HEK293 (cell line): ENCODE measurements around the gene PIGO.

Experiments
- GLIS1 ChIP-seq: fragments of 450-650 bp; formaldehyde crosslinking; IDR thresholded peaks from 2 replicates; pipeline ENCODE4 v1.5.1; 2016; ENCODE audit warnings: missing biosample characterization, missing genetic modification characterization
- GLIS2 ChIP-seq: fragments of 450-650 bp; formaldehyde crosslinking; IDR thresholded peaks from 2 replicates; pipeline ENCODE4 v1.5.1; 2016; ENCODE audit warnings: missing biosample characterization, missing genetic modification characterization
- HIC1 ChIP-seq: fragments of 450-650 bp; formaldehyde crosslinking; IDR thresholded peaks from 2 replicates; pipeline ENCODE4 v1.5.1; 2016; ENCODE audit warnings: missing biosample characterization, missing genetic modification characterization
- IKZF3 ChIP-seq: fragments of 450-650 bp; IDR thresholded peaks from 2 replicates; pipeline ENCODE4 v1.5.0; 2018; ENCODE audit warnings: missing biosample characterization, mild to moderate bottlenecking, missing genetic modification characterization, moderate library complexity
- KLF16 ChIP-seq: fragments of 450-650 bp; formaldehyde crosslinking; IDR thresholded peaks from 2 replicates; pipeline ENCODE4 v1.5.1; 2017; ENCODE audit warnings: missing biosample characterization, missing genetic modification characterization
- MZF1 ChIP-seq: fragments of 450-650 bp; formaldehyde crosslinking; IDR thresholded peaks from 2 replicates; pipeline ENCODE4 v1.5.1; 2017; ENCODE audit warnings: missing biosample characterization, missing genetic modification characterization, borderline replicate concordance
- REST ChIP-seq: fragments of 450-650 bp; formaldehyde crosslinking; IDR thresholded peaks from 2 replicates; pipeline ENCODE4 v1.5.1; 2016; ENCODE audit warnings: missing biosample characterization, missing genetic modification characterization
- TRIM28 ChIP-seq: IDR thresholded peaks from 2 replicates; pipeline ENCODE4 v1.6.1; 2011; ENCODE audit warnings: low read length, control low read depth, borderline replicate concordance
- ZBTB1 ChIP-seq: fragments of 450-650 bp; formaldehyde crosslinking; IDR thresholded peaks from 2 replicates; pipeline ENCODE4 v1.5.1; 2016; ENCODE audit warnings: missing biosample characterization, missing genetic modification characterization
- ZBTB20 ChIP-seq: fragments of 450-650 bp; formaldehyde crosslinking; IDR thresholded peaks from 2 replicates; pipeline ENCODE4 v1.5.1; 2016; ENCODE audit warnings: missing biosample characterization, missing genetic modification characterization
- ZBTB48 ChIP-seq: fragments of 450-650 bp; formaldehyde crosslinking; IDR thresholded peaks from 2 replicates; pipeline ENCODE4 v1.5.1; 2016; ENCODE audit warnings: missing biosample characterization, missing genetic modification characterization
- ZEB2 ChIP-seq: fragments of 450-650 bp; formaldehyde crosslinking; IDR thresholded peaks from 2 replicates; pipeline ENCODE4 v1.5.1; 2016; ENCODE audit warnings: missing biosample characterization, missing genetic modification characterization
- ZFHX2 ChIP-seq: fragments of 450-650 bp; formaldehyde crosslinking; conservative IDR thresholded peaks from 2 replicates; pipeline ENCODE4 v1.5.1; 2016; ENCODE audit warnings: missing biosample characterization, missing genetic modification characterization
- ZNF140 ChIP-seq: fragments of 450-650 bp; formaldehyde crosslinking; IDR thresholded peaks from 2 replicates; pipeline ENCODE4 v1.5.1; 2016; ENCODE audit warnings: missing biosample characterization, missing genetic modification characterization
- ZNF18 ChIP-seq: fragments of 450-650 bp; formaldehyde crosslinking; IDR thresholded peaks from 2 replicates; pipeline ENCODE4 v1.5.1; 2016; ENCODE audit warnings: missing biosample characterization, missing genetic modification characterization
- ZNF341 ChIP-seq: fragments of 450-650 bp; formaldehyde crosslinking; IDR thresholded peaks from 2 replicates; pipeline ENCODE4; 2016; ENCODE audit warnings: low read depth, missing biosample characterization, missing genetic modification characterization
- ZNF473 ChIP-seq: fragments of 450-650 bp; formaldehyde crosslinking; IDR thresholded peaks from 2 replicates; pipeline ENCODE4 v1.5.1; 2017; ENCODE audit warnings: missing biosample characterization, missing genetic modification characterization
- ZNF530 ChIP-seq: fragments of 450-650 bp; formaldehyde crosslinking; IDR thresholded peaks from 2 replicates; pipeline ENCODE4 v1.5.1; 2016; ENCODE audit warnings: low read depth, missing biosample characterization, missing genetic modification characterization
- ZNF585B ChIP-seq: fragments of 450-650 bp; formaldehyde crosslinking; IDR thresholded peaks from 2 replicates; pipeline ENCODE4 v1.5.1; 2016; ENCODE audit warnings: missing biosample characterization, missing genetic modification characterization
- ZNF600 ChIP-seq: fragments of 450-650 bp; formaldehyde crosslinking; IDR thresholded peaks from 2 replicates; pipeline ENCODE4 v1.5.1; 2016; ENCODE audit warnings: missing biosample characterization, missing genetic modification characterization
- ZNF610 ChIP-seq: fragments of 450-650 bp; formaldehyde crosslinking; IDR thresholded peaks from 2 replicates; pipeline ENCODE4 v1.5.1; 2016; ENCODE audit warnings: missing biosample characterization, missing genetic modification characterization, borderline replicate concordance
- ZNF654 ChIP-seq: fragments of 450-650 bp; formaldehyde crosslinking; IDR thresholded peaks from 2 replicates; pipeline ENCODE4 v1.5.1; 2016; ENCODE audit warnings: low read depth, missing biosample characterization, missing genetic modification characterization
- ZNF701 ChIP-seq: fragments of 450-650 bp; formaldehyde crosslinking; IDR thresholded peaks from 2 replicates; pipeline ENCODE4 v1.5.1; 2016; ENCODE audit warnings: missing biosample characterization, missing genetic modification characterization
- ZNF707 ChIP-seq: fragments of 450-650 bp; formaldehyde crosslinking; IDR thresholded peaks from 2 replicates; pipeline ENCODE4 v1.5.1; 2016; ENCODE audit warnings: missing biosample characterization, missing genetic modification characterization
- ZNF747 ChIP-seq: fragments of 450-650 bp; formaldehyde crosslinking; IDR thresholded peaks from 2 replicates; pipeline ENCODE4 v1.5.1; 2016; ENCODE audit warnings: missing biosample characterization, missing genetic modification characterization
- ZNF76 ChIP-seq: fragments of 450-650 bp; formaldehyde crosslinking; IDR thresholded peaks from 2 replicates; pipeline ENCODE4; 2016; ENCODE audit warnings: low read depth, missing biosample characterization, missing genetic modification characterization, borderline replicate concordance
- ZNF768 ChIP-seq: fragments of 450-650 bp; formaldehyde crosslinking; IDR thresholded peaks from 2 replicates; pipeline ENCODE4 v1.5.1; 2018; ENCODE audit warnings: missing biosample characterization, mild to moderate bottlenecking, missing genetic modification characterization
- ZNF837 ChIP-seq: fragments of 450-650 bp; formaldehyde crosslinking; IDR thresholded peaks from 2 replicates; pipeline ENCODE4 v1.5.1; 2016; ENCODE audit warnings: missing biosample characterization, missing genetic modification characterization
- ZSCAN30 ChIP-seq: fragments of 450-650 bp; IDR thresholded peaks from 2 replicates; pipeline ENCODE4 v1.5.1; 2018; ENCODE audit warnings: missing biosample characterization, mild to moderate bottlenecking, missing genetic modification characterization, moderate library complexity
- TF ChIP-seq, protein P1 (sequence below): fragments of 450-650 bp; formaldehyde crosslinking; IDR thresholded peaks from 2 replicates; pipeline ENCODE4 v1.5.1; 2017; ENCODE audit warnings: missing biosample characterization, missing genetic modification characterization
- TF ChIP-seq, protein P2 (sequence below): fragments of 450-650 bp; formaldehyde crosslinking; IDR thresholded peaks from 2 replicates; pipeline ENCODE4 v1.5.0; 2017; ENCODE audit warnings: missing biosample characterization, missing genetic modification characterization, borderline replicate concordance

The PIGO gene

GRCh38 chr9:35071814-35072460 lies 24.5 kb downstream of the PIGO start (continued):
- TF ChIP-seq REST (tag by site-specific recombination) = no peak
- 0 out of 2 replicates have a peak, but pooled peaks have one; percentile 10 for TF ChIP-seq HIC1 (tag by site-specific recombination)
- no peak for TF ChIP-seq ZNF585B
- TF ChIP-seq ZNF140 = no peak
- no peak for TF ChIP-seq ZNF837 (tag by site-specific recombination)
- no peak for TF ChIP-seq ZNF654 (tag by site-specific recombination)
- no peak for TF ChIP-seq ZNF768 (tag by site-specific recombination)
- no peak for TF ChIP-seq ZEB2 (tag by site-specific recombination)
- no peak for TF ChIP-seq IKZF3 (tag by site-specific recombination)
- TF ChIP-seq ZNF600 (tag by site-specific recombination) = no peak
- TF ChIP-seq, protein P1, sequence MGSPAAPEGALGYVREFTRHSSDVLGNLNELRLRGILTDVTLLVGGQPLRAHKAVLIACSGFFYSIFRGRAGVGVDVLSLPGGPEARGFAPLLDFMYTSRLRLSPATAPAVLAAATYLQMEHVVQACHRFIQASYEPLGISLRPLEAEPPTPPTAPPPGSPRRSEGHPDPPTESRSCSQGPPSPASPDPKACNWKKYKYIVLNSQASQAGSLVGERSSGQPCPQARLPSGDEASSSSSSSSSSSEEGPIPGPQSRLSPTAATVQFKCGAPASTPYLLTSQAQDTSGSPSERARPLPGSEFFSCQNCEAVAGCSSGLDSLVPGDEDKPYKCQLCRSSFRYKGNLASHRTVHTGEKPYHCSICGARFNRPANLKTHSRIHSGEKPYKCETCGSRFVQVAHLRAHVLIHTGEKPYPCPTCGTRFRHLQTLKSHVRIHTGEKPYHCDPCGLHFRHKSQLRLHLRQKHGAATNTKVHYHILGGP (tag by site-specific recombination) = no peak
- TF ChIP-seq ZBTB20 (tag by site-specific recombination) = peak; percentile 95
- peak; percentile 44; the same call in 1 of the 2 replicates for TF ChIP-seq ZFHX2 (tag by site-specific recombination)
- TF ChIP-seq ZNF341 (tag by site-specific recombination) = no peak; the same call in 1 of the 2 replicates
- TF ChIP-seq, protein P2, sequence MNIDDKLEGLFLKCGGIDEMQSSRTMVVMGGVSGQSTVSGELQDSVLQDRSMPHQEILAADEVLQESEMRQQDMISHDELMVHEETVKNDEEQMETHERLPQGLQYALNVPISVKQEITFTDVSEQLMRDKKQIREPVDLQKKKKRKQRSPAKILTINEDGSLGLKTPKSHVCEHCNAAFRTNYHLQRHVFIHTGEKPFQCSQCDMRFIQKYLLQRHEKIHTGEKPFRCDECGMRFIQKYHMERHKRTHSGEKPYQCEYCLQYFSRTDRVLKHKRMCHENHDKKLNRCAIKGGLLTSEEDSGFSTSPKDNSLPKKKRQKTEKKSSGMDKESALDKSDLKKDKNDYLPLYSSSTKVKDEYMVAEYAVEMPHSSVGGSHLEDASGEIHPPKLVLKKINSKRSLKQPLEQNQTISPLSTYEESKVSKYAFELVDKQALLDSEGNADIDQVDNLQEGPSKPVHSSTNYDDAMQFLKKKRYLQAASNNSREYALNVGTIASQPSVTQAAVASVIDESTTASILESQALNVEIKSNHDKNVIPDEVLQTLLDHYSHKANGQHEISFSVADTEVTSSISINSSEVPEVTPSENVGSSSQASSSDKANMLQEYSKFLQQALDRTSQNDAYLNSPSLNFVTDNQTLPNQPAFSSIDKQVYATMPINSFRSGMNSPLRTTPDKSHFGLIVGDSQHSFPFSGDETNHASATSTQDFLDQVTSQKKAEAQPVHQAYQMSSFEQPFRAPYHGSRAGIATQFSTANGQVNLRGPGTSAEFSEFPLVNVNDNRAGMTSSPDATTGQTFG (tag by site-specific recombination) = no peak
- peak; percentile 62 for TF ChIP-seq GLIS2 (tag by site-specific recombination)
- no peak for TF ChIP-seq TRIM28
- TF ChIP-seq ZNF76 (tag by site-specific recombination) = peak; percentile 56; the same call in 1 of the 2 replicates
- no peak for TF ChIP-seq MZF1 (tag by site-specific recombination)
- TF ChIP-seq KLF16 (tag by site-specific recombination) = peak; percentile 73
- peak; percentile 85 for TF ChIP-seq ZBTB48
- no peak for TF ChIP-seq GLIS1 (tag by site-specific recombination)
- TF ChIP-seq ZBTB1 = no peak
- no peak for TF ChIP-seq ZNF610 (tag by site-specific recombination)
- TF ChIP-seq ZNF701 (tag by site-specific recombination) = no peak
- TF ChIP-seq ZSCAN30 (tag by site-specific recombination) = peak; percentile 35; the same call in 1 of the 2 replicates
- no peak for TF ChIP-seq ZNF473 (tag by site-specific recombination)
- no peak for TF ChIP-seq ZNF747 (tag by site-specific recombination)
- no peak for TF ChIP-seq ZNF707
- no peak for TF ChIP-seq ZNF18 (tag by site-specific recombination)
- TF ChIP-seq ZNF530 = no peak
